OCI-LY3 (cell line): ENCODE measurements around the gene LRP1B.

Source experiments
- H2AFZ ChIP-seq: fragments of 200-600, 300-600 bp; shearing (Covaris generic); 2 replicates; pipeline ENCODE4 v1.6.0; 2014; ENCODE audit warnings: antibody characterized with exemption, low read depth, low read length
- H3K27ac ChIP-seq: fragments of 200-600, 300-600 bp; sonication (generic); 2 replicates; pipeline ENCODE4 v1.5.1; 2014; ENCODE audit warnings: mild to moderate bottlenecking, low read length, moderate library complexity, mixed read lengths
- H3K27me3 ChIP-seq: fragments of 200-600, 300-600 bp; sonication (generic); 2 replicates; pipeline ENCODE4 v1.6.1; 2014; ENCODE audit warnings: low read depth, low read length, mixed read lengths
- H3K36me3 ChIP-seq: fragments of 200-600, 300-600 bp; sonication (generic); replicated peaks from 2 replicates; pipeline ENCODE3; 2014; ENCODE audit warnings: low read depth, low read length, mixed read lengths
- H3K4me1 ChIP-seq: fragments of 300-600, 200-600 bp; sonication (generic); 2 replicates; pipeline ENCODE4 v1.6.1; 2014; ENCODE audit warnings: low read length, mixed read lengths
- H3K4me2 ChIP-seq: fragments of 200-600, 300-600 bp; sonication (generic); 2 replicates; pipeline ENCODE4 v1.6.1; 2014; ENCODE audit warnings: low read length, mixed read lengths
- H3K4me3 ChIP-seq: fragments of 300-600, 200-600 bp; sonication (generic); 2 replicates; pipeline ENCODE4 v1.5.1; 2014; ENCODE audit warnings: antibody characterized with exemption, mild to moderate bottlenecking, low read length, moderate library complexity
- H3K79me2 ChIP-seq: fragments of 300-600, 200-600 bp; shearing (Covaris generic); 2 replicates; pipeline ENCODE4 v1.6.1; 2014; ENCODE audit warnings: mild to moderate bottlenecking, low read length, mixed read lengths
- H3K9ac ChIP-seq: fragments of 300-600, 200-600 bp; shearing (Covaris generic); 2 replicates; pipeline ENCODE4 v1.6.0; 2014; ENCODE audit warnings: mild to moderate bottlenecking, low read length, moderate library complexity
- H3K9me3 ChIP-seq: fragments of 200-600, 300-600 bp; shearing (Covaris generic); 2 replicates; pipeline ENCODE4 v1.6.1; 2014; ENCODE audit warnings: low read length, mixed read lengths; ENCODE audit not compliant: insufficient read depth
- H4K20me1 ChIP-seq: fragments of 200-600, 300-600 bp; sonication (generic); 2 replicates; pipeline ENCODE4 v1.6.1; 2016; ENCODE audit warnings: low read length, mixed read lengths; ENCODE audit not compliant: insufficient read depth
- EZH2phosphoT487 ChIP-seq: fragments of 200-600 bp; shearing (Covaris generic); IDR thresholded peaks from 2 replicates; pipeline ENCODE4 v1.6.1; 2018; ENCODE audit warnings: antibody characterized with exemption, mixed run types, low read depth
- TF ChIP-seq, protein P1 (sequence below): fragments of 200-600, 300-600 bp; sonication (generic); IDR thresholded peaks from 2 replicates; pipeline ENCODE4 v1.5.1; 2014; ENCODE audit warnings: antibody characterized with exemption, low read length, low read depth

LRP1B gene

DNA sequence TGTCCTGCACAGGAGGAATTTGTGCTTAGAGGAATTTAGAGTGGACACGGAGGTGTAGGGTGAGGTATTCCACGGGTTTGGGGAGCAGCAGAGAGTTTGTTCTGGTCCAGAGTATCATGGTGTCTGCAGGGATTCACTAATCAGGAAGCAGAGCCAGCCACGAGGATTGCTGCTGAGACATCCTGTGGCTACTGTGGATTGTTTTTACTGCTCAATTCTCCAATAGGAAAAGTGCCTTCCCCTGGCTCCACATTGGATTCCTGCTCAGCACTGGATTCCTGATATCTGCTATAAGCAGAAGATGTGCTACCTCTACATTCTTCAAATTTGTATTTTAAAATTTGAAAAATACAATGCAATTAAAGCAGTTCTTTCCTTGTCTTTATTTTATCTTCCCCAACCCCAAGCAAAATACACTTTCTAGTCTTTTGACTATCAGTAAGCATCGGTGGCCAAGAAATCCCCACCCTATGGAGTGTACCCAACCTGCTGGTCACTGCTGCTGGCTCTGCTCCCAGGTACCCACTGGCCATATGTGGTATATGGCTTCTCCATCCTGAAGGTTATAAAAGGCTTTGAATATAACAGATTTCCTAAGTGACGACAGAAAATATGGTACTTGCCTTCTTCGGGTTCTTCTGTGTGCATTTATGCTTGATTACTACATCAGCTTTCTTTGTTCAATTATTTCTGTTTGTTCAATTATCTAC lies 1947.6 kb downstream of the LRP1B start:
- no peak for TF ChIP-seq EZH2phosphoT487
- TF ChIP-seq, protein P1, sequence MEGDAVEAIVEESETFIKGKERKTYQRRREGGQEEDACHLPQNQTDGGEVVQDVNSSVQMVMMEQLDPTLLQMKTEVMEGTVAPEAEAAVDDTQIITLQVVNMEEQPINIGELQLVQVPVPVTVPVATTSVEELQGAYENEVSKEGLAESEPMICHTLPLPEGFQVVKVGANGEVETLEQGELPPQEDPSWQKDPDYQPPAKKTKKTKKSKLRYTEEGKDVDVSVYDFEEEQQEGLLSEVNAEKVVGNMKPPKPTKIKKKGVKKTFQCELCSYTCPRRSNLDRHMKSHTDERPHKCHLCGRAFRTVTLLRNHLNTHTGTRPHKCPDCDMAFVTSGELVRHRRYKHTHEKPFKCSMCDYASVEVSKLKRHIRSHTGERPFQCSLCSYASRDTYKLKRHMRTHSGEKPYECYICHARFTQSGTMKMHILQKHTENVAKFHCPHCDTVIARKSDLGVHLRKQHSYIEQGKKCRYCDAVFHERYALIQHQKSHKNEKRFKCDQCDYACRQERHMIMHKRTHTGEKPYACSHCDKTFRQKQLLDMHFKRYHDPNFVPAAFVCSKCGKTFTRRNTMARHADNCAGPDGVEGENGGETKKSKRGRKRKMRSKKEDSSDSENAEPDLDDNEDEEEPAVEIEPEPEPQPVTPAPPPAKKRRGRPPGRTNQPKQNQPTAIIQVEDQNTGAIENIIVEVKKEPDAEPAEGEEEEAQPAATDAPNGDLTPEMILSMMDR: no peak
- Histone ChIP-seq H3K4me3 (no peak overlapping the region), H3K27ac (no peak overlapping the region), H3K27me3 (no peaks in the 10 kb centered on the region), H4K20me1 (no peaks in the 10 kb centered on the region), H3K4me1 (no peaks in the 10 kb centered on the region), H3K9me3 (no peaks in the 10 kb centered on the region), H3K79me2 (no peaks in the 10 kb centered on the region), H2AFZ (no peak overlapping the region), H3K9ac (no peak overlapping the region), H3K36me3 (no peaks in the 10 kb centered on the region), H3K4me2 (no peak overlapping the region)
